ENCODE results near the gene USP49. TPM values are rescaled to one million over a fixed set of nuclear protein-coding genes. Genes with fewer than 3 reads are reported as not detected.

Gene USP49
- total RNA-seq, 2 experiments from 2014 or later = 9.0 to 17.8 TPM

DNA sequence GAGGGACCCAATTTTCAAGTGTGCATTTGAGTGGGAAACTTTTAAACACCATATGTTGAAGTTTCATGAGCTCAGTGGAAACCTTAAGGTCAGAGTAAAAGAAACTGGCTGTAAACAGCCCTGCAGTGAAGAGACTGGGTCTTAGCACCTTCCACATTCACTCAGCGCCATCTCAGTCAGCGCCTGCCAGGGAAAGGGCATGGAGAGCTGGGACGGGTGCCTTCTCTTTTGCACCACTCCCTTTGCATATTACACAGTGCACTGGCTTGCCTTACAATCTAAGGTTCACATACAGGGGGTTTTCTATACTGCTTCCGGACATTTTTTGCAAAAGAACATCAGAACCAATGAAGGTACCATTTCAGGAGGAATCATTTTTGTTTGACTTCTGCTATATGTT, 103.2 kb downstream of the USP49 start:
- H3K4me2 ChIP-seq (ENCODE audit: low read length) = no peak overlapping the region
- H3K79me2 ChIP-seq (ENCODE audit: insufficient read depth, low read depth, low read length) = peaks cover 34% of the 10 kb centered on the region; the same call in 1 of the 2 replicates
- no peaks in the 10 kb centered on the region for H3K9me3 ChIP-seq (ENCODE audit: low read length)
- no peak for TF ChIP-seq EZH2phosphoT487 (IDR thresholded peaks at IDR 0.05; ENCODE audit: borderline replicate concordance, low read depth, low read length)
- TF ChIP-seq, protein P1, sequence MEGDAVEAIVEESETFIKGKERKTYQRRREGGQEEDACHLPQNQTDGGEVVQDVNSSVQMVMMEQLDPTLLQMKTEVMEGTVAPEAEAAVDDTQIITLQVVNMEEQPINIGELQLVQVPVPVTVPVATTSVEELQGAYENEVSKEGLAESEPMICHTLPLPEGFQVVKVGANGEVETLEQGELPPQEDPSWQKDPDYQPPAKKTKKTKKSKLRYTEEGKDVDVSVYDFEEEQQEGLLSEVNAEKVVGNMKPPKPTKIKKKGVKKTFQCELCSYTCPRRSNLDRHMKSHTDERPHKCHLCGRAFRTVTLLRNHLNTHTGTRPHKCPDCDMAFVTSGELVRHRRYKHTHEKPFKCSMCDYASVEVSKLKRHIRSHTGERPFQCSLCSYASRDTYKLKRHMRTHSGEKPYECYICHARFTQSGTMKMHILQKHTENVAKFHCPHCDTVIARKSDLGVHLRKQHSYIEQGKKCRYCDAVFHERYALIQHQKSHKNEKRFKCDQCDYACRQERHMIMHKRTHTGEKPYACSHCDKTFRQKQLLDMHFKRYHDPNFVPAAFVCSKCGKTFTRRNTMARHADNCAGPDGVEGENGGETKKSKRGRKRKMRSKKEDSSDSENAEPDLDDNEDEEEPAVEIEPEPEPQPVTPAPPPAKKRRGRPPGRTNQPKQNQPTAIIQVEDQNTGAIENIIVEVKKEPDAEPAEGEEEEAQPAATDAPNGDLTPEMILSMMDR (conservative IDR thresholded peaks at IDR 0.05; ENCODE audit: low read length) = no peak
- intact Hi-C loops (cut with micrococcal nuclease; ENCODE audit: unreplicated experiment) = no loop called here
- H3K27ac ChIP-seq (ENCODE audit: low read depth, low read length, poor library complexity, severe bottlenecking) = no peak overlapping the region
- no peaks in the 10 kb centered on the region for H3K9me2 ChIP-seq (ENCODE audit: insufficient read depth, low read length)
- peaks cover 16% of the 10 kb centered on the region for H3K4me1 ChIP-seq (ENCODE audit: insufficient read depth, low read length, poor library complexity, severe bottlenecking)
- DNase-seq (ENCODE audit: low spot score) = no peak
- no peak overlapping the region for H3K4me3 ChIP-seq (ENCODE audit: low read depth, low read length, poor library complexity, severe bottlenecking)
- CTCF ChIA-PET (ENCODE audit: unreplicated experiment) = no interaction called here
- peaks cover 4% of the 10 kb centered on the region; the same call in 1 of the 2 replicates for H4K20me1 ChIP-seq (ENCODE audit: insufficient read depth, low read length)
- H2AFZ ChIP-seq (ENCODE audit: low read length) = no peak overlapping the region
- H3K36me3 ChIP-seq (ENCODE audit: insufficient read depth, low read length) = peaks cover 75% of the 10 kb centered on the region
- POLR2A ChIA-PET = interaction anchor here (0.6 kb wide), 1 partner anchor 151 kb away, joined by 3 read pairs; no protein-coding TSS in a partner anchor
- TSS peak; percentile 16 for BruUV-seq (replicated peaks)

DNA sequence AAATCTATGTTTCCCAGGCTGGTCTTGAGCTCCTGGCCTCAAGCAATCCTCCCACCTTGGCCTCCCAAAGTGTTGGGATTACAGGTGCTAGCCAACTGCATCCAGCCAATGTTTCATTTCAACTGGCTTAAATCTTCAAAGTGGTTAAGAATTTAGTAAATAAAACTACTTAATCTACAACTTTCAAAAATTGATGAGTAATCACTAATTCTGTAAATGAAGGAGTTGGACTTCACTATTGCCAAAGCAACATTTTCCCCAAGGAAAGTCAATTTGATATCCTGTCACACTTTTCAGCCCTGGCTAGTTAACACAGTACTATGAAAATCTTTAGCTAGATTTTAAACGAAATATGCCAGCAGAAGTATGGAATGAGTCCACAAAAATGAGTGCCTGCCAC, 103.9 kb downstream of the USP49 start:
- ChIA-PET POLR2A (interaction anchor here (0.6 kb wide), 1 partner anchor 152 kb away, joined by 3 read pairs; no protein-coding TSS in a partner anchor), CTCF (ENCODE audit: unreplicated experiment) (no interaction called here)
- Histone ChIP-seq H3K9me2 (ENCODE audit: insufficient read depth, low read length) (no peaks in the 10 kb centered on the region), H3K27ac (ENCODE audit: low read depth, low read length, poor library complexity, severe bottlenecking) (no peak overlapping the region), H3K9me3 (ENCODE audit: low read length) (no peaks in the 10 kb centered on the region), H3K79me2 (ENCODE audit: insufficient read depth, low read depth, low read length) (peaks cover 34% of the 10 kb centered on the region; the same call in 1 of the 2 replicates), H4K20me1 (ENCODE audit: insufficient read depth, low read length) (peaks cover 4% of the 10 kb centered on the region; the same call in 1 of the 2 replicates), H3K4me2 (ENCODE audit: low read length) (no peak overlapping the region), H3K4me3 (ENCODE audit: low read depth, low read length, poor library complexity, severe bottlenecking) (no peak overlapping the region), H2AFZ (ENCODE audit: low read length) (no peak overlapping the region), H3K36me3 (ENCODE audit: insufficient read depth, low read length) (peaks cover 70% of the 10 kb centered on the region), H3K4me1 (ENCODE audit: insufficient read depth, low read length, poor library complexity, severe bottlenecking) (peaks cover 16% of the 10 kb centered on the region)
- DNase-seq (ENCODE audit: low spot score) = no peak
- no peak for TF ChIP-seq EZH2phosphoT487 (IDR thresholded peaks at IDR 0.05; ENCODE audit: borderline replicate concordance, low read depth, low read length)
- TF ChIP-seq, protein P1 (conservative IDR thresholded peaks at IDR 0.05; ENCODE audit: low read length) = no peak
- intact Hi-C loops (cut with micrococcal nuclease; ENCODE audit: unreplicated experiment) = no loop called here
- BruUV-seq (replicated peaks) = no TSS peak

DNA sequence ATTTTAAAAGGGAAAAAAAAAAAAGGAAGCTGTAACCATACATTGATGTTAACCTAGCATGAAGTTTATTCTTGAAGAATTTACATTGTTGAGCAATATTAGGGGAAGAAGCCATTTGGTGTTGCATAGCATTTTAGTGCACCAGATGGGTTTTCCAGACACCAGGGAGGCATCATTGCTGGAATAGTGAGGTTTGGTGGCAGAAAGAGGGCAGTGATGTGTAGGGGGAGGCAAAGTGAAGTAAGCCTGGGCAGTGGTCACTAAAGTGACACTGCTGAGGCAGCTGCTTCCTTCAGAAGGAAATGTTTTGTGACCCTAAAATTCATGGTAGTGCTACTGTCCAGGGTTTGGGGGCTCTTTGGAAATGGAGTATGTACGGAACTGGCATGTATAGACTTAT, 105.1 kb downstream of the USP49 start:
- TF ChIP-seq, protein P1 (conservative IDR thresholded peaks at IDR 0.05; ENCODE audit: low read length) = no peak
- no peak for TF ChIP-seq EZH2phosphoT487 (IDR thresholded peaks at IDR 0.05; ENCODE audit: borderline replicate concordance, low read depth, low read length)
- H2AFZ ChIP-seq (ENCODE audit: low read length) = no peak overlapping the region
- no peaks in the 10 kb centered on the region for H3K9me2 ChIP-seq (ENCODE audit: insufficient read depth, low read length)
- no peak overlapping the region for H3K4me2 ChIP-seq (ENCODE audit: low read length)
- intact Hi-C loops (cut with micrococcal nuclease; ENCODE audit: unreplicated experiment) = no loop called here
- H3K4me1 ChIP-seq (ENCODE audit: insufficient read depth, low read length, poor library complexity, severe bottlenecking) = peaks cover 27% of the 10 kb centered on the region
- H3K27ac ChIP-seq (ENCODE audit: low read depth, low read length, poor library complexity, severe bottlenecking) = no peak overlapping the region
- H3K4me3 ChIP-seq (ENCODE audit: low read depth, low read length, poor library complexity, severe bottlenecking) = no peak overlapping the region
- peaks cover 34% of the 10 kb centered on the region; the same call in 1 of the 2 replicates for H3K79me2 ChIP-seq (ENCODE audit: insufficient read depth, low read depth, low read length)
- peaks cover 4% of the 10 kb centered on the region; the same call in 1 of the 2 replicates for H4K20me1 ChIP-seq (ENCODE audit: insufficient read depth, low read length)
- peaks cover 57% of the 10 kb centered on the region for H3K36me3 ChIP-seq (ENCODE audit: insufficient read depth, low read length)
- DNase-seq (ENCODE audit: low spot score) = no peak
- POLR2A ChIA-PET = interaction anchor here (0.6 kb wide), 1 partner anchor 98 kb away, joined by 3 read pairs; no protein-coding TSS in a partner anchor
- BruUV-seq (replicated peaks) = no TSS peak
- H3K9me3 ChIP-seq (ENCODE audit: low read length) = no peaks in the 10 kb centered on the region
- CTCF ChIA-PET (ENCODE audit: unreplicated experiment) = interaction anchor here (0.6 kb wide), 1 partner anchor 267 kb away, joined by 3 read pairs; no protein-coding TSS in a partner anchor

Data from OCI-LY7 (cell line).